Adrenal gland (tissue), 5 donors: ENCODE measurements around the gene PDLIM5.

ENCODE experiments used
- POLR2A ChIP-seq, 2 donors: fragments of 450-650 bp; IDR thresholded peaks; one replicate each; pipeline ENCODE4 v1.6.1; 2017; ENCODE audit warnings: antibody characterized with exemption in 2 of 2, mild to moderate bottlenecking in 2 of 2, moderate library complexity in 1 of 2
- TF ChIP-seq, protein P1 (sequence below), 6 experiments: fragments of 450-650 bp in 4 of 6; fragments of 200-600 bp in 2 of 6; sonication (generic) in 1 of 6; IDR thresholded peaks; 1 replicate in 5 of 6; 2 replicates in 1 of 6; pipeline versions ENCODE4 v1.5.1 to v1.8.0; 2016 to 2021; ENCODE audit warnings: antibody characterized with exemption in 6 of 6, mild to moderate bottlenecking in 2 of 6, moderate library complexity in 1 of 6
- donor health status: DM: no; HTN: no; CAD: no.

DNA sequence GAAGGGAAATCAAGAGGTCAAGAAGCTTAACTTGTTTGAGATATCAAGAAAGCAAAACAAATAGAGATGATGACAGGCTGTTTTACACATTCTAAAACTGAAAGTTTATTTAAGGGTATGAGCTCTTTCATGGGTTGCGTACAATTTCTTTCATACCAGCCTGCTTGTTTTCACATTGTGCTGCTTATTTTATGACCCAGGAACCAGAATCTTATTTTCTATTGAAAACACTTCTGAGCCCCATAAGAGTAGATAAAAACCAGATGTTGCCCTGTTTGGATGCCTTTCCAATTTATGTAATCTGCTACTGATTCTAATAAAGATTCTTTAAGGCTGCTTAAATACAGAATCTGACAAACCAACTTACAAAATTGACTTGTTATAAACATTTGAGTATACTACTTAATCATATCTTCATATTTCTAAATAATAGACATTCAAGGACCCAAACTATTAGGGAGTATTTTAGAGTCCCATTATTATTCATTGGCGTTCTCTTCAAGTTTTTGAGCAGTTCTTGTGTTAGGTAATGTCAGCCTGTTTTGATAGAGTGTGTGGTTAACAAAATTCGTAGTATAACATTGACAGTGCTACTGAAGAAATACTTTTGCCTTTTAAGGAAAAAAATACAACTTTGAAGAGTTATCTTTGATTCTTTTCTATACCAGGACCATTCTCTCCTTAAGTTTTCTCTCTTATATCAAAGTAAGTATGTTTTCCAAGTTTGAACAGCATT lies 74.4 kb downstream of the PDLIM5 start:
- TF ChIP-seq, protein P1, sequence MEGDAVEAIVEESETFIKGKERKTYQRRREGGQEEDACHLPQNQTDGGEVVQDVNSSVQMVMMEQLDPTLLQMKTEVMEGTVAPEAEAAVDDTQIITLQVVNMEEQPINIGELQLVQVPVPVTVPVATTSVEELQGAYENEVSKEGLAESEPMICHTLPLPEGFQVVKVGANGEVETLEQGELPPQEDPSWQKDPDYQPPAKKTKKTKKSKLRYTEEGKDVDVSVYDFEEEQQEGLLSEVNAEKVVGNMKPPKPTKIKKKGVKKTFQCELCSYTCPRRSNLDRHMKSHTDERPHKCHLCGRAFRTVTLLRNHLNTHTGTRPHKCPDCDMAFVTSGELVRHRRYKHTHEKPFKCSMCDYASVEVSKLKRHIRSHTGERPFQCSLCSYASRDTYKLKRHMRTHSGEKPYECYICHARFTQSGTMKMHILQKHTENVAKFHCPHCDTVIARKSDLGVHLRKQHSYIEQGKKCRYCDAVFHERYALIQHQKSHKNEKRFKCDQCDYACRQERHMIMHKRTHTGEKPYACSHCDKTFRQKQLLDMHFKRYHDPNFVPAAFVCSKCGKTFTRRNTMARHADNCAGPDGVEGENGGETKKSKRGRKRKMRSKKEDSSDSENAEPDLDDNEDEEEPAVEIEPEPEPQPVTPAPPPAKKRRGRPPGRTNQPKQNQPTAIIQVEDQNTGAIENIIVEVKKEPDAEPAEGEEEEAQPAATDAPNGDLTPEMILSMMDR (IDR thresholded peaks at IDR 0.05) = no peak
- no peak for TF ChIP-seq POLR2A (IDR thresholded peaks at IDR 0.05)
